ENCODE measurements around the gene PDGFRB. TPM values are rescaled to one million over a fixed set of nuclear protein-coding genes. Genes with fewer than 3 reads are reported as not detected.

Gene PDGFRB
- total RNA-seq, 4 donors from 2014 or later: 126 to 366 (median 149) TPM

DNA sequence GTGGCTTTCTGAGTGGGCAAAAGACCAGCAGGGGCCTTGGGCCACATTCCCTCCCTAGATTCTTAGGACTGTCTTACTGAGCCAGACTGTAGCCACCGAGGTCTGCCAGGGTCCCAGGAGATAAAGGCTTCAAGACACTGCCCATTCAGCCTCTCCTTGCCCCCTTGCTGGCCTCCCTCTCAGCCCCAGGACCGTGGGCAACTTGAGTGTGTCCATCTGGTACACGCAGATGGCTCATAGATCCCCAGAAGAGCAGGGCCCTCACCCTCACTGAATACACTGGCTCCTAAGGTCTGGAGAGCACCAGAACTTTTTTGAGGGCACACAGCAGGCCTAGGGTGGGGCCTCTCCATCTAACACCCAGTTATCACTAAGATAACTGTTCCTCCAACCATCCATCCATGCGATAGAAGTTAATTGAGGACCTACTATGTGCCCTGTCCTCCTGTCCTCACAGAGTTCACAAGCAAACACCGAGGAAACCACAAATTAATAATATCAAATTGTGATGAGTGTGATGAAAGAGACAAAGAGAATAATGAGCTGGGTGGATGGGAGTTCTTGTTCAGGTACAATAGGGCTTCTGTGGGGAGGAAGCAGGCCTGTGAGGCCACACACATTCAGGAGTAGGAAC, 4.9 kb upstream of the PDGFRB start:
- TF ChIP-seq, protein P1, sequence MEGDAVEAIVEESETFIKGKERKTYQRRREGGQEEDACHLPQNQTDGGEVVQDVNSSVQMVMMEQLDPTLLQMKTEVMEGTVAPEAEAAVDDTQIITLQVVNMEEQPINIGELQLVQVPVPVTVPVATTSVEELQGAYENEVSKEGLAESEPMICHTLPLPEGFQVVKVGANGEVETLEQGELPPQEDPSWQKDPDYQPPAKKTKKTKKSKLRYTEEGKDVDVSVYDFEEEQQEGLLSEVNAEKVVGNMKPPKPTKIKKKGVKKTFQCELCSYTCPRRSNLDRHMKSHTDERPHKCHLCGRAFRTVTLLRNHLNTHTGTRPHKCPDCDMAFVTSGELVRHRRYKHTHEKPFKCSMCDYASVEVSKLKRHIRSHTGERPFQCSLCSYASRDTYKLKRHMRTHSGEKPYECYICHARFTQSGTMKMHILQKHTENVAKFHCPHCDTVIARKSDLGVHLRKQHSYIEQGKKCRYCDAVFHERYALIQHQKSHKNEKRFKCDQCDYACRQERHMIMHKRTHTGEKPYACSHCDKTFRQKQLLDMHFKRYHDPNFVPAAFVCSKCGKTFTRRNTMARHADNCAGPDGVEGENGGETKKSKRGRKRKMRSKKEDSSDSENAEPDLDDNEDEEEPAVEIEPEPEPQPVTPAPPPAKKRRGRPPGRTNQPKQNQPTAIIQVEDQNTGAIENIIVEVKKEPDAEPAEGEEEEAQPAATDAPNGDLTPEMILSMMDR (IDR thresholded peaks at IDR 0.05): no peak
- DNase-seq (ENCODE audit: low spot score) (no peak), ATAC-seq (ENCODE audit: low FRiP score) (no peak)

DNA sequence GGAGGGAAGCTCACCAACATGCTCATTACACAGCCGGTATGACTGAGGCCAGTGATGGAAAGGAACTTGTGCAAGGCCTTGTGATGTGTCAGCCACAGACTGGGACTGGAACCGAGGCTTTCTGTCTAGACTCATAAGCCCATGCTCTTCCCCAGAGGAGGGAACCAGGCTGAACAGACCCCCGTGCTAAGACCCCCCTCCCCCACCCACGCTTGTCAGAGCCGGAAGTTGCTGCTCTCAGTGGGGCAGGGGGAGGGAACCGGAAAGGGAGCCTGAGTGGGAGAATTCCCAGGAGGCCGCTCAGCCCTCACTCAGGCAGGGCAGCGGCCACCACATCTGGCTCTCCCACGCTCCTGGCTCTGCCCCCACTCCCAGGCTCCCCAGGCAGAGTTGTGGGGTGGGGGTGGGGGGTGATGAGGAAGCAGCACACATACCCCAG, 4.1 kb upstream of the PDGFRB start:
- ATAC-seq (ENCODE audit: low FRiP score) (no peak), DNase-seq (ENCODE audit: low spot score) (no peak)
- TF ChIP-seq, protein P1 (IDR thresholded peaks at IDR 0.05): no peak

DNA sequence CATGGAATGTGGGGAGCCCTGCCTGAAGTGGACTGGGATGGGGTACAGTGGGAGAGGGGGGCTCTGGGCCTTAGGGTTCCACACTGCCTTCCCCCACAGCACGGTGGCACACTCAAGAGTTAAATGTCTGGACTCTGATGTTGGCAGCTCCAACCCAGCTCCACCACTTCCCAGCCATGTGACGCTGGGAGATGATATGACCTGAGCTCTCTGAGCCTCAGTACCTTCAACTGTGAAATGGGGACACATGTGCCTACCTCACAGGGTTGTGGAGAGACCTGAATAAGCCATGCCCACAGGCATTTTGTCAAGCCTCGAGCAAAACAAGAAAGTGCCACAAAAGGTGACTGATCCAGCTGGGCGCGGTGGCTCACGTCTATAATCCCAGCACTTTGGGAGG, 3.4 kb upstream of the PDGFRB start:
- ATAC-seq (ENCODE audit: low FRiP score): no peak
- no peak for DNase-seq (ENCODE audit: low spot score)
- TF ChIP-seq, protein P1 (IDR thresholded peaks at IDR 0.05): no peak

DNA sequence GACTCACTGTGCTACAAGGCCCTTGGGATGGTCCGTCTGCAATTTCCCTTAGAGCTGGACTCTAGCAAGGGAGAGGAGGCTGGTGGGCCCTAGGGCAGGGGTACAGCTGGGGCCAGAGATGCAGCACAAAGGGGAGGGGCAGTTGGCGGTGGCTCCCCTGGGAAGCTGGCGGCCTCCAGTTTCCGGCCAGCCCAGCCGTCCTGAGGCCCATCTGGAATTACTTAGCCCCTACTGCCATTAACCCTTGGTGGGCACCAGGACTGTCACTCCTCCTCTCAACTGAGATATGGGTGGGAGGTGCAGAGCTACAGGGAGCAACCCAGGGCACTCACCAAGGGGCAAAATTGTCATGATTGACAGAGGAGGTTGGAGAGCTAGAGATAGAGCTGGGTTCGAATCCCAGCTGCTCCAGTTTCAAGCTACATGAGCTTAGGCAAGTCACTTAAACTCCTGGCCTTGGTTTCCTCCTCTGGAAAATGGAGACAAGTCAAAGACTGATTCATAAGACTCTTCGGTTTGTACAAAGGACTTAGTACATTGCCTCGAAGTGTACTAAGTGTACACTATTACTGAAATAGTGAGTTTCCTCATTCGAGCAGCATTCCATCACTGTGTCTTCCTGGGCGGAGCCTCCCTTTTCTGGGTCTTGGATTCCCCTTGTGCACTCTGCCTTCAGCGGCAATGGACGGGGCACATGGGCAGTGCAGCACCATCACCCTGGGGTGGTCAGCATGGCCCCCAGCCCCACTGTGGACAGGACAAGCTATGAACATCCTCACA, 2.7 kb upstream of the PDGFRB start:
- ATAC-seq (ENCODE audit: low FRiP score): no peak
- TF ChIP-seq, protein P1 (IDR thresholded peaks at IDR 0.05): no peak
- DNase-seq (ENCODE audit: low spot score): no peak

DNA sequence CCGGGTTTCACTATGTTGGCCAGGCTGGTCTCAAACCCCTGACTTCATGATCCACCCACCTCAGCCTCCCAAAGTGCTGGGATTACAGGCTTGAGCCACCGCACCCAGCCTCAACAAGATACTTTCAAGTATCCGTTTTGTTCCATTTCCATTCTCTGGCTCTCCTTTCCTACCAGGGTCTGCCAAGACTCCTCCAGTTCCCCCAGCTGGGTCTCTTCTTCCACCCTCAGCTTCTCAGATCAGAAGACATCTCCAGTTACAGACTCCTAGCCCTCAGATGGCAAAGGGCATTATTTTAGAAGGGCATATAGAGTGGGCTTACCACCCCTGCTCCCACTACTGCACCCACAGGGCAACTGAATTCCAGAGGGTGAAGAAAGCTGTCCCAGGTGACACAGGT, 1.5 kb upstream of the PDGFRB start:
- TF ChIP-seq, protein P1 (IDR thresholded peaks at IDR 0.05): no peak
- DNase-seq (ENCODE audit: low spot score): no peak
- ATAC-seq (ENCODE audit: low FRiP score): no peak

DNA sequence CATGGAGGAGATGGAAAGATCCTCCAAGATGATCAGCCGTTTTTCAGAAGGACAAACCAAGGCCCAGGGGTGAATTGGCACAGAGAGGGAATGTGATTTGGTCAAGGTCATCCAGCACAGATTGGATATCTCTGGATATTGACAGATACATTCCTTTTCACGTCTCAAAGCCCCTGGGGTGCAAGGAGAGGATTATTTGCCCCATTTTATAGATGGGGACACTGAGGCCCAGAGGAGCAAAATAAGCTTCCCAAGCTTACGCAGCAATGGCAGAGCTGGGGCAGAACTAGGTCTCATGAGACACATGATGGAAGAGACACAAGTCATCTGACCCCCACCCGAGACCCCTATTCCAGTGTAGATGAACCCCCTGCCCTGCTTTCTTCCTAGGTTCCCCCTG, 895 bp upstream of the PDGFRB start:
- TF ChIP-seq, protein P1 (IDR thresholded peaks at IDR 0.05): no peak
- DNase-seq (ENCODE audit: low spot score) (no peak), ATAC-seq (ENCODE audit: low FRiP score) (no peak)

DNA sequence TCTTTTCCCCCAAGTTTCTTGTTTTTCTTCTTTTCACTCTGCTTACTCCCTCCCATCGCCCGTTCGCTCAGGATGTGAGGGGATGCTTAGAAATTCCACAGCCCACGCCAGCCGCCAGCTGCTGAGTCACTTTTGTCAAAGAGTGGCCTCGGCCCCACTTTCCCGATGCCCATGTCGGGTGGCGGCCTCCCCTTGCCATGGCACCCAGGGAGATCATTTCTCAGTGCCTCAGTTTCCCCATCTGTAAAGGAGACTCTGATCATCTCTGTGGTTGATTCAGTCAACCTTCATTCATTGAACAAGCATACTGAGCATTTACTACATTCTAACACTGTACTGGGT, 353 bp upstream of the PDGFRB start:
- TF ChIP-seq, protein P1 (IDR thresholded peaks at IDR 0.05): no peak
- ATAC-seq (ENCODE audit: low FRiP score): no peak
- no peak for DNase-seq (ENCODE audit: low spot score)
